DND-41 (cell line): Measurements from ENCODE around the gene SIRT4.

Experiments used
- ATAC-seq: fragments of 200-7000 bp; cut with Tn5 transposase; 3 replicates; pipeline ENCODE4 v1.9.1; 2021; ENCODE audit warnings: low read depth; ENCODE audit not compliant: insufficient read depth
- DNase-seq: peaks from one replicate; pipeline ENCODE4 v3.0.0-alpha.2; 2020
- H2AFZ ChIP-seq: 2 replicates; pipeline ENCODE4 v1.6.0; 2012; ENCODE audit warnings: low read depth, low read length
- H3K27ac ChIP-seq: 2 replicates; pipeline ENCODE4 v1.5.1; 2012; ENCODE audit warnings: low read length, inconsistent platforms
- H3K27me3 ChIP-seq: fragments of 200-600 bp; sonication (generic); 2 replicates; pipeline ENCODE4 v1.6.0; 2012; ENCODE audit warnings: low read length, mild to moderate bottlenecking, inconsistent platforms; ENCODE audit not compliant: insufficient read depth, poor library complexity
- H3K36me3 ChIP-seq: 2 replicates; pipeline ENCODE4 v1.5.1; 2012; ENCODE audit warnings: low read length, inconsistent platforms; ENCODE audit not compliant: insufficient read depth
- H3K4me1 ChIP-seq: 2 replicates; pipeline ENCODE4 v1.5.1; 2012; ENCODE audit warnings: mild to moderate bottlenecking, low read length; ENCODE audit not compliant: insufficient read depth
- H3K4me2 ChIP-seq: 2 replicates; pipeline ENCODE4 v1.6.0; 2012; ENCODE audit warnings: mild to moderate bottlenecking, moderate library complexity, low read length, inconsistent platforms; ENCODE audit not compliant: insufficient read depth
- H3K4me3 ChIP-seq, 2 experiments: fragments of 200-600 bp in 1 of 2; shearing (Covaris generic) in 1 of 2; 2 replicates each; pipeline ENCODE4 v1.5.1; 2012 to 2016; ENCODE audit warnings: inconsistent platforms in 2 of 2, low read length in 2 of 2, mild to moderate bottlenecking in 2 of 2, low read depth in 1 of 2, moderate library complexity in 1 of 2
- H3K79me2 ChIP-seq: 2 replicates; pipeline ENCODE4 v1.6.0; 2012; ENCODE audit warnings: low read length, inconsistent platforms; ENCODE audit not compliant: insufficient read depth
- H3K9ac ChIP-seq: 2 replicates; pipeline ENCODE4 v1.6.0; 2012; ENCODE audit warnings: low read depth, mild to moderate bottlenecking, inconsistent platforms, low read length, moderate library complexity
- H3K9me3 ChIP-seq: 2 replicates; pipeline ENCODE4 v1.5.1; 2012; ENCODE audit warnings: low read length, moderate library complexity, mild to moderate bottlenecking, inconsistent platforms; ENCODE audit not compliant: insufficient read depth, severe bottlenecking
- H4K20me1 ChIP-seq: 2 replicates; pipeline ENCODE4 v1.6.0; 2012; ENCODE audit warnings: low read length; ENCODE audit not compliant: insufficient read depth
- CTCF ChIP-seq: IDR thresholded peaks from 2 replicates; pipeline ENCODE4 v1.5.1; 2012; ENCODE audit warnings: borderline replicate concordance, low read length, moderate library complexity, mild to moderate bottlenecking; ENCODE audit not compliant: poor library complexity, severe bottlenecking; ENCODE audit errors: extremely low read depth
- EZH2 ChIP-seq: IDR thresholded peaks from 3 replicates; pipeline ENCODE4 v1.6.1; 2012; ENCODE audit warnings: borderline replicate concordance, low read depth, mild to moderate bottlenecking, moderate library complexity, low read length, inconsistent platforms; ENCODE audit not compliant: severe bottlenecking

The SIRT4 gene

GRCh38 chr12:120353556-120354317 is 51.6 kb downstream of the SIRT4 start:
- Histone ChIP-seq H3K36me3 (no peaks in the 10 kb centered on the region), H3K9ac (no peak overlapping the region), H3K79me2 (no peaks in the 10 kb centered on the region), H3K4me2 (no peak overlapping the region), H3K27ac (no peak overlapping the region), H3K4me3 (no peak overlapping the region), H3K4me1 (peaks cover 2% of the 10 kb centered on the region; the same call in 1 of the 2 replicates), H3K27me3 (peaks cover 4% of the 10 kb centered on the region), H3K9me3 (no peaks in the 10 kb centered on the region), H4K20me1 (no peaks in the 10 kb centered on the region), H2AFZ (no peak overlapping the region)
- DNase-seq (no peak), ATAC-seq (no peak)
- no peak for TF ChIP-seq EZH2
- TF ChIP-seq CTCF: no peak

- H4K20me1 ChIP-seq: no peaks in the 10 kb centered on the region
- peaks cover 2% of the 10 kb centered on the region; the same call in 1 of the 2 replicates for H3K4me1 ChIP-seq
- H3K27me3 ChIP-seq: peaks cover 5% of the 10 kb centered on the region
- no peaks in the 10 kb centered on the region for H3K36me3 ChIP-seq
- H3K4me3 ChIP-seq: no peak overlapping the region
- no peaks in the 10 kb centered on the region for H3K79me2 ChIP-seq
- no peak for TF ChIP-seq EZH2
- TF ChIP-seq CTCF: peak; percentile 91
- H3K9ac ChIP-seq: no peak overlapping the region
- no peak overlapping the region for H3K27ac ChIP-seq
- ATAC-seq (peak; percentile 94), DNase-seq (peak; percentile 75)
- H2AFZ ChIP-seq: peak overlapping the region; percentile 34; the same call in 1 of the 2 replicates
- H3K9me3 ChIP-seq: no peaks in the 10 kb centered on the region
- H3K4me2 ChIP-seq: no peak overlapping the region
These were observed 54.5 kb downstream of the SIRT4 start for GRCh38 chr12:120356567-120357030.

GRCh38 chr12:120357104-120357503 is 55.0 kb downstream of the SIRT4 start:
- Histone ChIP-seq H3K27ac (no peak overlapping the region), H3K4me1 (peaks cover 2% of the 10 kb centered on the region; the same call in 1 of the 2 replicates), H3K9me3 (no peaks in the 10 kb centered on the region), H3K4me3 (no peak overlapping the region), H3K9ac (no peak overlapping the region), H3K27me3 (peaks cover 5% of the 10 kb centered on the region), H4K20me1 (no peaks in the 10 kb centered on the region), H2AFZ (no peak overlapping the region), H3K4me2 (no peak overlapping the region), H3K36me3 (no peaks in the 10 kb centered on the region), H3K79me2 (no peaks in the 10 kb centered on the region)
- no peak for DNase-seq
- ATAC-seq: no peak
- TF ChIP-seq CTCF: no peak
- no peak for TF ChIP-seq EZH2
